Glutamatergic neuron (in vitro differentiated cells): ENCODE results near the gene RADIL. TPM values are rescaled to one million over a fixed set of nuclear protein-coding genes. Genes with fewer than 3 reads are reported as not detected.

Experiments
- DNase-seq: peaks from one replicate; pipeline ENCODE4 v3.0.0; 2022
- H3K27ac Mint-ChIP-seq: one replicate; pipeline ENCODE4 v1.8.0; 2020; ENCODE audit warnings: mild to moderate bottlenecking, mixed read lengths, inconsistent platforms; ENCODE audit not compliant: unreplicated experiment
- H3K27me3 Mint-ChIP-seq: one replicate; pipeline ENCODE4 v1.8.0; 2020; ENCODE audit warnings: mild to moderate bottlenecking, moderate library complexity, mixed read lengths, inconsistent platforms; ENCODE audit not compliant: unreplicated experiment
- H3K36me3 Mint-ChIP-seq: one replicate; pipeline ENCODE4 v1.8.0; 2020; ENCODE audit warnings: mild to moderate bottlenecking, mixed read lengths, inconsistent platforms; ENCODE audit not compliant: unreplicated experiment
- H3K4me1 Mint-ChIP-seq: one replicate; pipeline ENCODE4 v1.8.0; 2020; ENCODE audit warnings: mild to moderate bottlenecking, low read depth, mixed read lengths, inconsistent platforms; ENCODE audit not compliant: unreplicated experiment
- H3K4me3 Mint-ChIP-seq: one replicate; pipeline ENCODE4 v1.8.0; 2020; ENCODE audit warnings: mild to moderate bottlenecking, mixed read lengths, inconsistent platforms; ENCODE audit not compliant: unreplicated experiment
- H3K9me3 Mint-ChIP-seq: one replicate; pipeline ENCODE4 v1.8.0; 2020; ENCODE audit warnings: mild to moderate bottlenecking, moderate library complexity, mixed read lengths, inconsistent platforms; ENCODE audit not compliant: unreplicated experiment
- CTCF ChIP-seq: fragments of 200-600 bp; sonication (generic); IDR thresholded peaks from one replicate; pipeline ENCODE4 v1.5.0; 2021; ENCODE audit not compliant: partially characterized antibody, unreplicated experiment
- microRNA-seq: library from miRNA; unstranded; fragments of <30 nt; microRNA quantifications from one replicate; pipeline ENCODE4, GENCODE V29; 2020; ENCODE audit not compliant: unreplicated experiment
- total RNA-seq: library from RNA; stranded (reverse); fragmentation: NEBNext Ultra II Directional; extraction: Animal tissue kit (Norgen Biotek cat#: 25700); gene quantifications from one replicate; pipeline ENCODE4 v1.2.1, GENCODE V29; 2021; ENCODE audit not compliant: unreplicated experiment

Gene RADIL
- total RNA-seq, 1 donor from 2014 or later = 31.3 TPM

GRCh38 chr7:4749363-4749762, 134.2 kb downstream of the RADIL start:
- peaks cover 8% of the 10 kb centered on the region for H3K27me3 Mint-ChIP-seq
- H3K27ac Mint-ChIP-seq = peak overlapping the region; percentile 52
- DNase-seq = no peak
- no peak for TF ChIP-seq CTCF
- H3K9me3 Mint-ChIP-seq = peaks cover 2% of the 10 kb centered on the region
- peaks cover 17% of the 10 kb centered on the region for H3K4me1 Mint-ChIP-seq
- H3K4me3 Mint-ChIP-seq = no peak overlapping the region
- no peaks in the 10 kb centered on the region for H3K36me3 Mint-ChIP-seq

Small RNA genes within 50 kb of the gene (microRNA-seq; reads per million reads assigned to microRNA genes)
- gene MIR4656 = 2.2 reads per million, percentile 14 among the genes with 10 or more reads in this experiment

Other genes with a start within 250 kb of the RADIL start
- 41.7 TPM for gene FOXK1, start 201.4 kb downstream of the RADIL start, total RNA-seq
- 49.8 TPM for gene AP5Z1, start 108.1 kb downstream of the RADIL start, total RNA-seq
- gene PAPOLB, start 21.7 kb downstream of the RADIL start, total RNA-seq = 1.2 TPM
- gene MMD2, start 75.5 kb upstream of the RADIL start, total RNA-seq = 0.47 TPM
- 18.0 TPM for gene RBAK, start 162.1 kb upstream of the RADIL start, total RNA-seq